Astrocyte of the hippocampus (primary cell): ENCODE data around the gene TRIL.

Experiments
- DNase-seq: peaks from one replicate; pipeline ENCODE4 v3.0.0; 2011; ENCODE audit warnings: low read depth, low spot score

Gene TRIL

DNA sequence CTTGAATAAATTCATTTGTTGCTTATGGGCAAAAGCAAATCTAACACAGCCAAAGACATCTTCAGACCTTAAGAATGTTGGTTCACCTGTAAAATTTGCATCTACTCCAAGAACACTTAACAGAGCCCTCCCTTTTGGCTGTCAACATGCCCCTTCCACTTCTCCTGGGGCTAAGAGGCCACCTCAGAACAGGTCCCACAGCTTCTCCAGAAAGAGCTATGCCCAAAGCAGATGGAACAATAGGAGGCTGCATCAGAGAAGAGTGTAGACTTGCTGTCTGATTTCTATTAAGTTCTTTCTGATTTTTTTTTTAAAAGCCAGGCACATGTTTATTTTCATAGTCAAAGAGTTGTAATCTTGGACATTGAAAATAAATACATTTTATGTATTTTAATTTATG lies 26.1 kb upstream of the TRIL start:
- no peak for DNase-seq

DNA sequence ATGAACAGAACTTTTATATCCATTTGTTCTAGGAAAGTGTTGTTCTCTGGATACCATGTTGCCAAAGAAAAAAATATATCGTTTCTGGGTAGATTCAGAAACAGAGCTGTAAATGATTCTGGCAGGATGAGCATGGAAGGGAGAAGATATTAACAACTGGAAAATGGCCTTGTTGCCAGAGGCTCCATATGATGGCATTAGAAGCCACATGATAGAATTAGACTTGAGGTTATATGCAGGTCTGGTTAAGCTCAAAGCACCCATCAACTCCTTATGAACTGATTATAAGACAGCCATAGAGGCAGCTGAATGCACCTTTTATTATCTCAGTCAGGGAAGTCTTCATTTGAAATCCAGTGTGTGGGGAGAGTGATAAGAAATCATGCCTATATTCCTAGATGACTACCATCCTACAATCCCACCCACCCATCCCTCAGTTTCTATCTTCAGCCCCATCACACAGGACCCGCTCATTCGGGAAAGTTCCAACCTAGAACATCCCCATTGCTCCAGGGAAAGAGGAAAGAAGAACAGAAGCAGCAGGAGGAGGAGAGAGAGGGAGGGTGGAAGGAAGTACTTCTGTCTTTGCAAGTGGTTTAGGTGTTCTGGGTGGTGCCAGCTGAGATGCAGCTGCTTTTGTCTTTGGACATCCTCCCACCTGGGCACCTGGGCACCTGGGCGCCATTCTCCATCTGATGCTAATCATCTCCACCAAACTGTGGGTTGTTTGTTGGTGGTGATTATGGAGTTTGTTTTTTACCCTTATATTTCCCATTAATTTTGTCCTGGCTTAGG lies 25.5 kb upstream of the TRIL start:
- no peak for DNase-seq

DNA sequence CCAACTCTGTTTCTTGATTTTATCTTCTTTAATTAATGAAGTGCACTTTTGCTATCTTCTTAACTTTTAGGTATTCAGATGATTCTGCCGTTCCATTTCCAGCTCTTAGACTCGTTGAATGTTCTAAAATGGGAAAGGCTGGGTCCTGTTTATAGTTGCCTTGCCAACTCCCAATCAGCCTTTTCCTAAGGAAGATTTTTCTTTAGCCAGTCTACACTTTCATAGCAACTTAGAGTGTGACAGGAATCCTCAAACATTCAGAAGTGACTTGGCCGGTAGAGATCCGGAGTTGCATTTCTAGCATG lies 23.0 kb upstream of the TRIL start:
- no peak for DNase-seq

DNA sequence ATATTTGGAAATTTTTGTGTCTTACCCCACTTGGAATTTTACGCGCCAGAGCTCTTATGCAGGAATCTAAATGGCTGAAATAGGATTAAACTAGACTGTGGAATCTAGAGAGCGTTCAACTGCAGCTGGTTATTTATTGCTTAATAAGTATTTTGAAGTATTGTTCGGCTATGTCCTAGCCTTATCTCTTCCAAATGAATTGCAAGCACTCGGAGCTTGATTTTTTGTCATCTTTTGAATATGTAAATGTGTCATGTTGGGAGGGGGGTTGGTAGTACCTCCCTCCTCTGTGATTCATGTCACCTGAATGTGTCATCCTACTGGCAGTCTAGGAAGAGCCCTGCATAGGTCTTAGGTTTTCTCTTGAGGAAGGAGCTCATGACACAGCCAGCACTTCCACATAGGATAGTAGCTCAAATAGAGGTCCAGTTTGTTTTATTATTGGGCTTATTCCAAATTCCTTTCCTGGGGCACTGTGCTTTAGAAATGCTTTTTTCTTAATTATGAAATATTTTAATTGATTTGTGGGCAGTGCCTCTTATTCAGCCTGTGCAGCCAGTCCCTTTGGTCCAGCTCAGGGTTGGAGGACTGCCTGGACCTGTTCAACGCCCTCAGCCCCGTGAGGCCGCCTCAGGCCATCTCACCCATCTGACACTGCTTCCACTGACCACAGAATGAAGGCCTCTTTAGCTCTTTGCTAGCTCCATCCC lies 22.5 kb upstream of the TRIL start:
- DNase-seq, result no peak

DNA sequence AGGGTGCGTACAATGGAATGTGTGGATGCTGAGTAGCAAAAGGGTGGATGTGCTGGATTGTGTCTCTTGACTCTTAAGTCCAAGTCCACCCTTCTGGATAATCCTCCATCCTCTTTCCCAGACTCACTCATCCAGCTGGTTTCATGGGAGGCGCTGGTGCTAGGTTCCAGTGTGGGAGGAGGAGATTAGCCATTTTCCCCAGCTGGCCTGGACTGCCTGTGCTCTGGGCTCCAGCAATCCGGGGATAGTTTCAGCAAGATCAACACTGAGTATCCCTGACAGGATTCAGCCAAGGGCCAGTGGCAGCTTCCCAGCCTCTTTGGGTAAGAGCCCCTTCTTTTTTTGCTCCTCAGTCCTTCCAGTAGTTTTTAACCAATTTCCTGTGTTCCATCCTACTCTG lies 21.6 kb upstream of the TRIL start:
- no peak for DNase-seq

DNA sequence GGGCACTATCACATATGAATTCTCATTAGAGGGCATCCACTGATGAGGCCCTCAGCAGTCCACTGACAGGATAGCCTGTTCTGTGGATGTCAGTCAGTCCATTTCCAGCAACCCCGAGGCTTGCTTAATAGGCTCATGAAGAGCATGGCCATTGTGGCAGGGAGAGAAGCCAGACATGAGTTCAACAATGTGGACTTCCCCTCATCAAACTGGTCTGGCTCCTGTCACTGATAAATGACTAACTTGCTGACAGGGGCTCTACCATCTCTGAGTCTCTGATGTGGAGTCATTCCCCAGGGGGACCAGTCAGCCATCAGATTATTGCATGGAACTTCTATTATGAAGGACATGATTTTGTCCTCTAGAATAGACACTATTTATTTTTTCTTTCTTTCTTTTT lies 19.8 kb upstream of the TRIL start:
- DNase-seq, result no peak

DNA sequence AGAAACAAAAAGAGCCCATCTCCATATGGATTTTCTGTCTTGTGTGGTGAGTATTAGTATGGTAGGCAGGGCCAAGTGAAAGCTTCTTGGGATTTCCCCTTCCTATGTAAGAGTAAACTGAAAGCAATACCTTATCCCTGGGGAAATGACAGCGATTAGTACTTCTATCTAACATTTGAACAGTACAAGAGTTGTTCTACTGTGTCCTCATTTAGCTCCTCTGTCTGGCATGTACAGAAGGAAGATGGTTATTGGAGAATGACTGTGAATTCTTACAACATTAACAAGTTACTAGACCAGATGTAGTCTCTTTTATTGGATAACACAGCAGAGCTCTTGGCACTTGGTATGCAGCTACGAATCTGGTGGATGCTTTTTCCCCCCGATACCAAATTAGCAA lies 17.9 kb upstream of the TRIL start:
- DNase-seq, result no peak

DNA sequence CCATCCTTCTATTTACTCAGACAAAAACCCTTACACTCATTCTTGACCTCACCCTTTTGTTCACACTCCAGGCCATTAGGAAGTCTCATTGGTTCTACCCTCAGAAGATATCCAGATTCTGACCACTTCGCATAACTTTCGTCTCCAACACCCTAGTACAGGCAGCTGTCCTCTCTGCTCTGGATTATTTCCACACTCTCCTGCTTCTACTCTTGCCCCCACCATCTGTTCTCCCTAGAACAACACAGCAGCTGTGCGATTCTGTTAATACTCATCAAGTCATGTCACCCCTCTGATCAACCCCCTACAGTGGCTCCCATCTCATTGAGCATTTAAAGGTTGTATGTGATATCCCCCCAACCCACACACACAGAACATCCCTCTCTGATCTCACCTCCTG lies 15.5 kb upstream of the TRIL start:
- DNase-seq, result no peak

DNA sequence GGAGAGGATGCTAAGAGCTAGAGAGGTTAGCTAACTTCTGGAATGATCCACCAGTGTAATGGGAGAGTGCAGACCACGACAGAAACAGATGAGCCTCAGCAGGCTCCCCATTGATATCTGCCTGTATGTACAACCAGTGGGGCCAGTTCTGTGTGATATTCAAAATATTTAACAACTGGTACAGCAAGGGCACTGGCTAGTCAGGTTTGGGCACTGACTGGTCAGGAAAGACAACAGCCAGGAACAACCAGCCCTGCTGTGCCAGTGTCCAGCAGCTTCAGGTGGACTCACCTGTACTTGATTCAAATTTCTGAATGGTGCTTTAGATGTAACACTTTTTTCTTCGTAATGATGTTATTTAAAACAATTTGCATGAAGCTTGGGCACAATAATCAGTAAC lies 5.9 kb upstream of the TRIL start:
- no peak for DNase-seq

DNA sequence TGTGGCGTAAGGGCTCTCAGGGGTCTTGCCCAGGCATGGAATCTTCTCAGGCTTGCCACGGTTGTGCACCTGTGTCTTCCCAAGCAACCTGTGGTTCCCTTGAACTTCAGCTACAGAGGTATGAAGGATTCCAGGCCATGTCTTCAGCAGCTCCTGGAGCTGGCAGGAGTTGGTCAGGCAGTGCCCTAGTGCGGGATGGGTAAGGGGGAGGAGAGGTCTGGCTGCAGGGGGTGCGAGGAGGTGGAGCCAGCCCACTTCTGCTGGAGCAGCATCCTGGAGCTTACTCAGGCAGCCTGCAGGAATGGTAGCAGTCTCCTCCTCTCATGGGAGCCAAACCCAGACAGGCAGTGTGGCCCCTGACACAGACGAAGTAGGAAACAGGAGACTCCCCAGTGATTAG lies 3.8 kb upstream of the TRIL start:
- no peak for DNase-seq

DNA sequence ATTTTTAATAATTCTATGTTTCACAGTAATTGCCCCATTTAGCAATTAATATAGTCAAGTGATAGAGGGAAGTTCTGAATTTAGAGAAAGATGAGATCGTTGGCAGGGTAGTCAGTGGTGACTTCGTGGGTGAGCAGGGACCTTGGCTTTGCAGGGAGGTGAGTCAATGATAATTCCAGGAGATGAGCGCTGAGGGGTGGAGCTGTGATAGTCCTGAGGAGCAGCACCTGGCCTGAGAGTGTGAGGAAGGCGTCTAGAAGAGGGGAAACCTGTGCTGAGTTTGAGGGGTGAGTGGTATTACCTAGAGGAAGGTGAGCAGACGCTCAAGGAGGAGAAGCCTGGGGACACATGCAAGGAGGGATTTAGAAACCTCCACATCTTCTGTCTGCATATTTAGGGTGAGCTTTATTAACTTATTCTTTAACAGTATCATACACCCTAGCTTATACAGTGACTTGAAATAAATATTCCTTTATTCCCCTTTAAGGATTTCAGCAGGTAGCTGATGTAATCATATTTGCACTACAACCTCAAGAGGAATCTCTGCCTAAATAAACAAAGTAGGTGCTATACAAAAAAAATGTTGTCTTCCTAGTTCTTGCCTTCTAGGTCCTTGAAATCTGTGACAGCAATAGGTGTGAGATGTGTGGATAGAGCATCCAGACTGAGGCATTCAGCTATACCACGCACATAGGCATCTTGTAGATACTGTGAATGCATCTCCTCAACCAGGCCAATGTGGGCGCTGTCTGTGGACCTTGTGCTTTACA lies 2.1 kb upstream of the TRIL start:
- no peak for DNase-seq

DNA sequence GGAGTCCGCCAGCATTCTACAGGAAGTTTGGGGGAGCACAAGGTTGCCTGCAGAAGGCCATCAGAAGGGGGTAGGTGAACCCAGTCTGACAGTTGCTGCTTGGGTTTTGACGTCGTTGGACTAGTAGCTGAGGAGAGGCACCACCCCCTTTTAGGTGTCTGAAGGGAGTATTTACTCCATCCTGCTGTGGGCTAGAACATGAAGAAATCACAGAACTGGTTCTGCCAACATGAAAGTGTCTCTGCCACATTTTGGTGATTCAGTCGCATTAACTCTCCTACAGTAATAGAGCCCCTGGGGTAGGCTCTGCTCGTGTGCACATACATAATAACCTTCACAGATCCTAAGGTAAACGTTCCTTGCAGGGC lies 834 bp upstream of the TRIL start:
- no peak for DNase-seq

DNA sequence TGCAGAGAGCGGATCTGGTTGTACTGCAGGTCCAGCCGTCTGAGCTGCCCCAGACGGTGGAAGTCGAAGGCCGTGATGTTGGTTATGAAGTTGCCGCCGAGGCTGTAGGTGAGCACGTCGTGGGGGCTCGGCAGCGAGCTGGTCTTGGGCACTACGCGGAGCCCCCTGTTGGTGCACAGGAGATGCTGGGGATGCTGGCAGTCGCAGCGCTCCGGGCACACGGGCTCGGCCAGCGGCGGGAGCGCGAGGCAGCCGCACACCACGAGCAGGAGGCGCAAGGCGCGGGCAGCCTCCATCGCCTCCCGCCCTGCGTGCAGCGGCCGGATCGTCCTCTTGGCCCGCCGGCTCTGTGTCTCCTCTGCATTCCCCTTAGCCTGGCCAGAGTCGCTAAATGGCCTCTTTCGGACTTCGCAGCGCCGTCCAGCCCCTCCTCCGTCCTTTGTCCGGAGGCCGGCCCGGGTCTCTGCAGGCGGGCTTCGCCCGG lies 337 bp downstream of the TRIL start:
- peak; percentile 41 for DNase-seq

DNA sequence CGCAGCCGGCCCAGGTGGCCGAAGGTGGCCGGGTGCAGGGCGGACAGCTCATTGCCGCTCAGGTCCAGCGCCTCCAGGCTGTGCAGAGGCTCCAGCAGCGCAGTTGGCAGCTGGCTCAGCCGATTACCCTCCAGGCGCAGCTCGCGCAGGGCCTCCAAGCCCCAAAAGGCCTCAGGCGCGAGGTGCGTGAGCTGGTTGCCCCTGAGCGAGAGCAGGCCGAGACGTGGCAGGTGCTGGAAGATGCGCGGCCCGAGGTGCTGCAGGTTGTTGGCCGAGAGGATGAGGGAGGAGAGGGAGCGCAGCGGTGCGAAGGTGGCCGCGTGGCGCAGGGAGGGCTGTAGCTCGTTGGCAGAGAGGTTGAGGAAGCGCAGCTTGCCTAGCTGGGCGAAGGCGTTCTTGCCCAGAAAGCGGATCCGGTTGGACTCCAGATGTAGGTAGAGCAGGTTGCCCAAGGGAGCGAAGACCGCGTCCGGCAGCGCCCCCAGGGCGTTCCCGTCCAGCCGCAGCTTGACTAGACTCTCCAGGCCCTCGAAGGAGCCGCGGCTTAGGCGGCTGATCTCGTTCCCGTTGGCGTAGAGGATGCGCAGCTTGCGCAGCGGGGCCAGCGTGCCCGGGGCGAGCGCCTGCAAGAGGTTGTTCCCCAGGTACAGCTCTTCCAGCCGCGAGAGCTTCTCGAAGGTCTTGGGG lies 923 bp downstream of the TRIL start:
- DNase-seq, result no peak

DNA sequence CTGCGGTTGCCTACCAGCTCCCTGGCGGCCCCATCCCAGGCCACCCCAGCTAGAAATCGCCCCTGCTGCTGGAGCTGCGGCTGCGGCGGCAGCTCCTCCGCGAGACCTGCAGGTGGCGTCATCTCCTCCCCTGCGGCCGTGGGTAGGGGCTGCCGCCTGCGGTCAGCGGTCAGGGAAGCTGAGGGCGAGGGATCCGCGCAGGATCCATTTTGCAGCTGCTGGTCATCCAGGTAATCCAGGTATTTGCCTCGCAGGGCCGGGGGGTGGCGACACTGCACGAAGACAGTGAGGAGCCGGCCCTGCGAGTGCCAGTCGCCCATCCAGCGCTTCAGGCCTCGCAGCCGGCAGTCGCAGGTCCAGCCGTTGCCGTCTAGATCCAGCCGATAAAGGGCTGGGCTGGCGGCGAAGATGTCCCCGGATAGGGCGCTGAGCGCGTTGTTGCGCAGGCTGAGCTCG lies 1.5 kb downstream of the TRIL start:
- peak; percentile 80 for DNase-seq

DNA sequence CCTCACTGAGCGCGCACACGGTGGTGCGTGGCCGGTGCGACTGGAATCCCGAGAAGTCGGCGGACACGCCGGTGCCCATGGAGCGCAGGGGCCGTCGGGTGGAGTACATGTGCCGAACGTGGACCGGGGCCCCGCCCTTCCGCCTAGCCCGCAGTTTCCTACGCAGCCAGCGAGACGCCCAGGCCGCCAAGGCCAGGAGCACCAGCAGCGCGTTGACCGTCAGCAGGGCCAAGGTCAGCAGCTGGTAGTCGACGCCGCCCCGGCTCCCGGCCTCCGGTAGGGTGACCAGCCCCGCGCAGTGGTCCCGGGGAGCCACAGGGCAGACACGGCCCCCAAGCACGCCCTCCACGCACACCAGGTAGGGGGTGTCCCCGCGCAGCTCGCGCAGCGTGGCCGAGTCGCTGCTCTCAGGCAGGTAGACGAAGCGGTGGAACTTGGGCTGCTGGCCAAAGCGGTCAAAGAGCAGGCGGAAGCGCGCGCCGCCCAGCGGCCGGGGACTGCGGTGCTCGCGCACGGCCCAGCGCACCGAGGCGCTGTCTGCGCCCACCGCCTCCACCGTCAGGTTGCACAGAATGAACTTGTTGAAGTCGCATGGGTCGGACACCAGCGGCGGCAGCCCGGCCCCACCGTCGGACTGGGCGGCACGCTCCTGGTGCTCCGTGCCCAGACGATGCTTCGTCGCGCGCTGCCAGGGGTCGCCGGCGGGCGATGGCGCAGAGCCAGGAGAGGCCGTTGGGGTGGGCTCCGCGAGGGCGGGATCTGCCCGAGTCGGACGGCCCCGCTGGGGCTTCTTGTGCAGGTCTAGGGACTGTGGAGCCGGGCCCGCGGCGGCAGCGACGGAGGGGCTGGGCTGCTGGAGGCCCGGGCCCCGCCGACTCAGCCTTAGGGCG lies 2.2 kb downstream of the TRIL start:
- DNase-seq, result peak; percentile 80

DNA sequence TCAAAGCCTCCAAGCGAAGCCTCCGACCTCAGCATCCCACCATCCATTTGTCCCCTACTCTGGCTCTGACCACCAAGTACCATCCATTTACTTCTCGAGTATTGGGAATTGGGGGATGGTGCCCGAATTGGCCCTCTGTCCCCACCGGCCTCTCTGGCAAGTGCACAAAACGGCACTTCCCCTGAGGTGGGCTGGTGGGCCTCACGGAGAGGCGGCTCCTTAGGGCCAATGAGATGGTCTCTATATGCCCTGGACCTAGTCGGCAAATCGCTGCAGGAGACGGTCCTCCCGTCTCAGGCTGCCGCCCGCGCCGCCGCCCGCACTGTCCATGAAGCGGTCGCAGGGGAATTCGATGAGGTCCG lies 2.8 kb downstream of the TRIL start:
- DNase-seq, result no peak

DNA sequence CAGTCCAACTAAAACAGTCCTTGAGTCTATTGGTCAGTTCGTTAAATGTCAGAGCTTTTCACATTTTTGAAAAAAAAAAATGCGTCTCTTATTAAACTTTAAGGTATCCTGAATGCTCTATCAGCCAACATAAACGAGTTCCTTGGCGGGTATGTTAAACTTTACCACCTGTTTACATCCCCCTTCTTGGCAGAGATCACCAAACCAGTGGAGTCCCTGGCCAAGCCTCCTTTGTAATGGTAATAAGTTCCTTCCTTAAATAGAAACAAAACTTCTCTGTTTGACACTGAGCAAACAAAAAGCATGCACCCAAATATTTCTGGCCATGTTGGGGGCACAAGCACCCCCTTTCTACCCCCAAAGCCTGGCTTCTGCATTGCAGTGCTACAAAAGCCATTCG lies 3.2 kb downstream of the TRIL start:
- peak; percentile 57 for DNase-seq

DNA sequence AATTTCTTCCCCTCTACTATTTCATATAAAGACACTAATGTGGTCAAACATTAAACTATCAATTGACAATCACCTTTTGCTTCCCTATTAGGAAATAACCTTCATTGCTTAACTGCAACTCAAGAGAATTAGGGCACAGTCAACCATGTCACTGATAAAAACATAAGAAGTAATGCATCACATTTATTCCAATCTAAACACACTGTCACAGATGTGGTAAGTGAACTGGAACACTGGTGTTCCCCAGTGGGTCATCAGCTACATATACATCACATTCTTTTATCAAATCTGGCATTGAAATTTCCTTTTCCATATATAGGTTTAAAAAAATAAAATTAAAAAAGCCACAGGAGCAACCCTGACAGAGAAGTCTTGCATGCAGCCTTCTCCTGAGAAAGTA lies 3.7 kb downstream of the TRIL start:
- no peak for DNase-seq

DNA sequence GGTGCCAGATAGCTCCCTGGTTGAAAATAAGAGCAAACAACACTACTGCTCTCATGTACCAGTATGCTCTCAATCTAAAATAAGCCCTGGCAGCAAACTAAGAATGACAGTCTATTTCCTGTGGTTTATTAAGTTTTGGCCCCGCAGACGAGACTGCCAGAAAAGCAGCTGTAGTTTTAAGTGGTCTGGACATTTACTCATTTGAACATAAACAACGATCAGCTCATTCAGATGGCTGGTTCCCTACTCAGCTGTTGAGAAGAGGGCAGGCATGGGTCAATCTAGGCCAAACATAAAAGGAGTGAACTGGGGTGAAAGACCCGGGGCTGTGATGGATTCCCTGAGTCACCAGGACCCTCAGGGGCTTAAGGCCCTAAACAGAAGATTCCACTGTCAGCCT lies 4.5 kb downstream of the TRIL start:
- peak; percentile 42 for DNase-seq

DNA sequence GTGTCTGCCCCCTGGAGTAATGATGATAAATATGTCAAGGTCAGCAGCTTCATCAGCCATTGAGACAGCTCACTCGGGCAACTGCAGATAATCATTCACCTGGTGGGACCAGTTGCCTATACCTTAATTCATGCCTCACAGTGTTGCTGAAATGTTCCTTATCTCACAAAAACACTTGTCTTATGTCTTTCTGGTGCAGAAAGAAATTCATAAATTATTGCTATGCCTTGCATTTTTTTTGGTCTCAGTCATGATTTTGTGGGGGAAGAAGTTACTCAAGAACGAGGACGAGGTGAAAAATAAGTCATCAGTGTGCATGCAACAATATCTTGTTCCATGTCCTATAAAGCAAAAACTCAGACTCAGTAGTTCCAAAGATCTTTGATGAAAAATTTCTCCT lies 16.0 kb downstream of the TRIL start:
- DNase-seq, result no peak
